ENCODE measurements around the gene DNTTIP2. TPM values are rescaled to one million over a fixed set of nuclear protein-coding genes. Genes with fewer than 3 reads are reported as not detected.

DNTTIP2 gene
- total RNA-seq, 2 donors from 2014 or later, result 56.2 to 74.7 TPM

- Histone ChIP-seq H3K4me3 (ENCODE audit: low read length) (peak overlapping the region; percentile 93), H3K27me3 (ENCODE audit: control insufficient read depth, insufficient read depth, low read length, poor library complexity, severe bottlenecking) (no peaks in the 10 kb centered on the region), H3K4me1 (ENCODE audit: control insufficient read depth, insufficient read depth, low read length) (no peaks in the 10 kb centered on the region), H3K36me3 (ENCODE audit: control insufficient read depth, insufficient read depth, low read length) (peaks cover 41% of the 10 kb centered on the region), H3K27ac (ENCODE audit: low read depth, low read length) (peak overlapping the region; percentile 19), H3K9ac (ENCODE audit: extremely low read depth, low read length, poor library complexity, severe bottlenecking) (peak overlapping the region; percentile 98), H3K9me3 (ENCODE audit: control insufficient read depth, low read length) (no peaks in the 10 kb centered on the region)
- no peaks in the 10 kb centered on the region for H3K27me3 Mint-ChIP-seq (ENCODE audit: insufficient read depth)
- no peak for DNase-seq
- no peaks in the 10 kb centered on the region for H3K9me3 Mint-ChIP-seq
- H3K4me1 Mint-ChIP-seq, result peaks cover 9% of the 10 kb centered on the region
- H3K27ac Mint-ChIP-seq, result peak overlapping the region; percentile 99
- 1% methylated on average over 15 to 20 of the region's 20 CpGs for WGBS, 2 experiments (ENCODE audit: insufficient coverage in 1 of 2, insufficient read length in 1 of 2)
- no peak for TF ChIP-seq CTCF (conservative IDR thresholded peaks at IDR 0.05)
- H3K4me3 Mint-ChIP-seq, result peak overlapping the region; percentile 95
- H3K36me3 Mint-ChIP-seq (ENCODE audit: low read depth), result peaks cover 38% of the 10 kb centered on the region
Measured at GRCh38 chr1:93878501-93878888, 511 bp downstream of the DNTTIP2 start.

GRCh38 chr1:93877529-93877928 lies 1.5 kb downstream of the DNTTIP2 start:
- Mint-ChIP-seq H3K27ac (no peak overlapping the region), H3K9me3 (no peaks in the 10 kb centered on the region), H3K4me3 (peak overlapping the region; percentile 95), H3K27me3 (ENCODE audit: insufficient read depth) (no peaks in the 10 kb centered on the region), H3K4me1 (peaks cover 9% of the 10 kb centered on the region), H3K36me3 (ENCODE audit: low read depth) (peaks cover 34% of the 10 kb centered on the region)
- no peak overlapping the region for H3K27ac ChIP-seq (ENCODE audit: low read depth, low read length)
- no peak for DNase-seq
- peak overlapping the region; percentile 93 for H3K4me3 ChIP-seq (ENCODE audit: low read length)
- no peaks in the 10 kb centered on the region for H3K27me3 ChIP-seq (ENCODE audit: control insufficient read depth, insufficient read depth, low read length, poor library complexity, severe bottlenecking)
- no peak for TF ChIP-seq CTCF (conservative IDR thresholded peaks at IDR 0.05)
- peaks cover 51% of the 10 kb centered on the region for H3K36me3 ChIP-seq (ENCODE audit: control insufficient read depth, insufficient read depth, low read length)
- 95 to 100% methylated on average over 4 of the region's 4 CpGs for WGBS, 2 experiments (ENCODE audit: insufficient coverage in 1 of 2, insufficient read length in 1 of 2)
- no peak overlapping the region for H3K9ac ChIP-seq (ENCODE audit: extremely low read depth, low read length, poor library complexity, severe bottlenecking)
- no peaks in the 10 kb centered on the region for H3K4me1 ChIP-seq (ENCODE audit: control insufficient read depth, insufficient read depth, low read length)
- H3K9me3 ChIP-seq (ENCODE audit: control insufficient read depth, low read length), result no peaks in the 10 kb centered on the region

- no peaks in the 10 kb centered on the region for H3K9me3 ChIP-seq (ENCODE audit: control insufficient read depth, low read length)
- H3K4me3 Mint-ChIP-seq, result no peak overlapping the region
- H3K36me3 ChIP-seq (ENCODE audit: control insufficient read depth, insufficient read depth, low read length), result peaks cover 64% of the 10 kb centered on the region
- peaks cover 47% of the 10 kb centered on the region for H3K36me3 Mint-ChIP-seq (ENCODE audit: low read depth)
- no peaks in the 10 kb centered on the region for H3K9me3 Mint-ChIP-seq
- H3K27me3 ChIP-seq (ENCODE audit: control insufficient read depth, insufficient read depth, low read length, poor library complexity, severe bottlenecking), result no peaks in the 10 kb centered on the region
- 85 to 86% methylated on average over 1 of the region's 1 CpG for WGBS, 2 experiments (ENCODE audit: insufficient coverage in 1 of 2, insufficient read length in 1 of 2)
- DNase-seq, result no peak
- no peaks in the 10 kb centered on the region for H3K27me3 Mint-ChIP-seq (ENCODE audit: insufficient read depth)
- H3K9ac ChIP-seq (ENCODE audit: extremely low read depth, low read length, poor library complexity, severe bottlenecking), result no peak overlapping the region
- H3K4me1 Mint-ChIP-seq, result peaks cover 9% of the 10 kb centered on the region
- TF ChIP-seq CTCF (conservative IDR thresholded peaks at IDR 0.05), result no peak
- H3K27ac ChIP-seq (ENCODE audit: low read depth, low read length), result no peak overlapping the region
- no peaks in the 10 kb centered on the region for H3K4me1 ChIP-seq (ENCODE audit: control insufficient read depth, insufficient read depth, low read length)
- H3K27ac Mint-ChIP-seq, result no peak overlapping the region
- H3K4me3 ChIP-seq (ENCODE audit: low read length), result peak overlapping the region; percentile 70
Measured at GRCh38 chr1:93876244-93876643, 2.8 kb downstream of the DNTTIP2 start.
